ENCODE results near the gene CSF2RB. TPM values are rescaled to one million over a fixed set of nuclear protein-coding genes. Genes with fewer than 3 reads are reported as not detected.

CSF2RB gene
- polyA plus RNA-seq, 1 donor (not counting 4 experiments of a cell fraction or from before 2014, with no cell fraction given) = 0.08 TPM

DNA sequence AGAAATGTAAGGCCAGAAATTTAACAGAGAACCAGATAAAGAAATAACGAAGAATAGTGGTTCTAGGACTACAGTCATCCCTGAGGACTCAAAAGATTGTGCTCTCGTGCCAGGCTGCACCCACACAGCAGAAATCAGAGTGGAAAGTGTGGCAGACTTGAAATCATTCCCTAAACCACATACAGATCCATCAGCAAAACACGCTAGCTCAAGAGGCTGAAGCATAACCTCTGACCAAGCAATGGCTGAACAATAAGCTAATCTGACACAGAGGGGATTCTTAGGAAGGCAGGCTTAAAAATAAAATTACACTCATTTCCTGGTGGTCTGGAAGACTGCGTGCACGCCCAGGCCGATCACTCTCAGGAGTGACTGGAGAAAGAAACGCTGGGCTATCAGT, 33.7 kb upstream of the CSF2RB start:
- no peak for FAIRE-seq
- no peak overlapping the region for H2AFZ ChIP-seq (ENCODE audit: control insufficient read depth, low read length)

DNA sequence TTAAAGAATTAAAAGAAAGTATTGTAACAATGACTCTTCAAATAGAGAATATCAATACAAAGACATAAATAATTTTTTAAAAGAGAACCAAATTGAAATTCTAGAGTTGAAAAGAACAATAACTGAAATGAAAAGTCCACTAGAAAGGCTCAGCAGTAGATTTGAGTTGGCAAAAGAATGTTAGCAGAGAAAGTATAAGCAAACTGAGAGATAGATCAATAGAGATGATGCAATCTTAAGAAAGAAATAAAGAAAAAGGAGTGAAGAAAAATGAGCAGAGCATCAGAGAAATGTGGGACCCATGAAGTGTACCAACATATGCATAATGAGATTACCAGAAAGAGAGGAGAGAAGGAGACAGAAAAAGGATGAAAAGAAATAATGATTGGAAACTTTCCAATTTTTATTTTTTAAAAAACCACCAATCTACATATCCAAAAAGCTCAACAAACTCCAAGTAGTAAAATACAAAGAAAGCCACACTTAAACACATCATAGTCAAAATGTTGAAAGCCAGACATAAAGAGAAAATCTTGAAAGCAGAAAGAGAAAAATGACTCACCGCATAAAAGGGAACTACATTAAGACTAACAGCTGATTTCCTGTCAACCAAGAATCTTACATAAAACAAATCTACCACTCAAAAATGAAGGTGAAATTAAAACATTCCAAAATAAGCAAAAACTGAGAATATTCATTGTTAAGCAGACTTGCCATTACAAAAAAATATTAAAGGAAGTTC, 31.8 kb upstream of the CSF2RB start:
- Histone ChIP-seq H3K27ac (ENCODE audit: control insufficient read depth, insufficient read depth, low read length) (no peak overlapping the region), H3K4me3 (ENCODE audit: control insufficient read depth in 2 of 3, extremely low read depth in 1 of 3, insufficient read depth in 2 of 3, low read depth in 1 of 3, low read length in 3 of 3) (no peak overlapping the region), H4K20me1 (ENCODE audit: control insufficient read depth, extremely low read depth, insufficient read depth, low read length) (no peaks in the 10 kb centered on the region), H3K27me3 (ENCODE audit: control insufficient read depth, extremely low read depth, insufficient read depth, low read length) (peaks cover 4% of the 10 kb centered on the region), H3K4me2 (ENCODE audit: control insufficient read depth, extremely low read depth, insufficient read depth, low read depth, low read length) (no peak overlapping the region), H3K9me3 (ENCODE audit: control insufficient read depth, low read depth, low read length) (no peaks in the 10 kb centered on the region), H3K79me2 (ENCODE audit: control insufficient read depth, insufficient read depth, low read length) (no peaks in the 10 kb centered on the region), H2AFZ (ENCODE audit: control insufficient read depth, low read length) (no peak overlapping the region), H3K36me3 (ENCODE audit: control insufficient read depth in 2 of 2, extremely low read depth in 1 of 2, insufficient read depth in 2 of 2, low read length in 2 of 2) (no peaks in the 10 kb centered on the region), H3K9me1 (ENCODE audit: control insufficient read depth, extremely low read depth, insufficient read depth, low read length) (no peaks in the 10 kb centered on the region), H3K9ac (ENCODE audit: control insufficient read depth, extremely low read depth, insufficient read depth, low read length) (no peak overlapping the region), H3K4me1 (ENCODE audit: control insufficient read depth, extremely low read depth, insufficient read depth, low read length) (no peaks in the 10 kb centered on the region)
- no peak for FAIRE-seq
- no peak for DNase-seq (ENCODE audit: low read depth, low spot score)
- no peak for TF ChIP-seq EZH2 (IDR thresholded peaks at IDR 0.05; ENCODE audit: low read length)
- TF ChIP-seq, protein P1, sequence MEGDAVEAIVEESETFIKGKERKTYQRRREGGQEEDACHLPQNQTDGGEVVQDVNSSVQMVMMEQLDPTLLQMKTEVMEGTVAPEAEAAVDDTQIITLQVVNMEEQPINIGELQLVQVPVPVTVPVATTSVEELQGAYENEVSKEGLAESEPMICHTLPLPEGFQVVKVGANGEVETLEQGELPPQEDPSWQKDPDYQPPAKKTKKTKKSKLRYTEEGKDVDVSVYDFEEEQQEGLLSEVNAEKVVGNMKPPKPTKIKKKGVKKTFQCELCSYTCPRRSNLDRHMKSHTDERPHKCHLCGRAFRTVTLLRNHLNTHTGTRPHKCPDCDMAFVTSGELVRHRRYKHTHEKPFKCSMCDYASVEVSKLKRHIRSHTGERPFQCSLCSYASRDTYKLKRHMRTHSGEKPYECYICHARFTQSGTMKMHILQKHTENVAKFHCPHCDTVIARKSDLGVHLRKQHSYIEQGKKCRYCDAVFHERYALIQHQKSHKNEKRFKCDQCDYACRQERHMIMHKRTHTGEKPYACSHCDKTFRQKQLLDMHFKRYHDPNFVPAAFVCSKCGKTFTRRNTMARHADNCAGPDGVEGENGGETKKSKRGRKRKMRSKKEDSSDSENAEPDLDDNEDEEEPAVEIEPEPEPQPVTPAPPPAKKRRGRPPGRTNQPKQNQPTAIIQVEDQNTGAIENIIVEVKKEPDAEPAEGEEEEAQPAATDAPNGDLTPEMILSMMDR (optimal IDR thresholded peaks at IDR 0.05 in 1 of 3, IDR thresholded peaks at IDR 0.05 in 1 of 3, conservative IDR thresholded peaks at IDR 0.05 in 1 of 3; ENCODE audit: extremely low read depth in 1 of 3, insufficient read depth in 2 of 3, low read length in 3 of 3) = no peak
- dilution Hi-C loops (cut with MboI; ENCODE audit: extremely low pct_ligation_motif_present, low sequenced_read_pairs) = no loop called here

More for the DNA sequence above, 33.7 kb upstream of the CSF2RB start:
- Histone ChIP-seq H3K27ac (ENCODE audit: control insufficient read depth, insufficient read depth, low read length) (no peak overlapping the region), H4K20me1 (ENCODE audit: control insufficient read depth, extremely low read depth, insufficient read depth, low read length) (no peaks in the 10 kb centered on the region), H3K4me3 (ENCODE audit: control insufficient read depth in 2 of 3, extremely low read depth in 1 of 3, insufficient read depth in 2 of 3, low read depth in 1 of 3, low read length in 3 of 3) (no peak overlapping the region), H3K9me1 (ENCODE audit: control insufficient read depth, extremely low read depth, insufficient read depth, low read length) (no peaks in the 10 kb centered on the region), H3K9ac (ENCODE audit: control insufficient read depth, extremely low read depth, insufficient read depth, low read length) (no peak overlapping the region), H3K9me3 (ENCODE audit: control insufficient read depth, low read depth, low read length) (no peaks in the 10 kb centered on the region), H3K36me3 (ENCODE audit: control insufficient read depth in 2 of 2, extremely low read depth in 1 of 2, insufficient read depth in 2 of 2, low read length in 2 of 2) (no peaks in the 10 kb centered on the region), H3K27me3 (ENCODE audit: control insufficient read depth, extremely low read depth, insufficient read depth, low read length) (peaks cover 4% of the 10 kb centered on the region), H3K4me2 (ENCODE audit: control insufficient read depth, extremely low read depth, insufficient read depth, low read depth, low read length) (no peak overlapping the region), H3K79me2 (ENCODE audit: control insufficient read depth, insufficient read depth, low read length) (no peaks in the 10 kb centered on the region), H3K4me1 (ENCODE audit: control insufficient read depth, extremely low read depth, insufficient read depth, low read length) (no peaks in the 10 kb centered on the region)
- no peak for DNase-seq (ENCODE audit: low read depth, low spot score)
- dilution Hi-C loops (cut with MboI; ENCODE audit: extremely low pct_ligation_motif_present, low sequenced_read_pairs) = no loop called here
- TF ChIP-seq, protein P1 (optimal IDR thresholded peaks at IDR 0.05 in 1 of 3, IDR thresholded peaks at IDR 0.05 in 1 of 3, conservative IDR thresholded peaks at IDR 0.05 in 1 of 3; ENCODE audit: extremely low read depth in 1 of 3, insufficient read depth in 2 of 3, low read length in 3 of 3) = no peak
- TF ChIP-seq EZH2 (IDR thresholded peaks at IDR 0.05; ENCODE audit: low read length) = no peak
